Retina (tissue), 1 donor: ENCODE results near the gene CNTNAP2.

Source experiments
- DNase-seq: peaks from one replicate; pipeline ENCODE4 v3.0.0-alpha.2; 2016

CNTNAP2 gene

DNA sequence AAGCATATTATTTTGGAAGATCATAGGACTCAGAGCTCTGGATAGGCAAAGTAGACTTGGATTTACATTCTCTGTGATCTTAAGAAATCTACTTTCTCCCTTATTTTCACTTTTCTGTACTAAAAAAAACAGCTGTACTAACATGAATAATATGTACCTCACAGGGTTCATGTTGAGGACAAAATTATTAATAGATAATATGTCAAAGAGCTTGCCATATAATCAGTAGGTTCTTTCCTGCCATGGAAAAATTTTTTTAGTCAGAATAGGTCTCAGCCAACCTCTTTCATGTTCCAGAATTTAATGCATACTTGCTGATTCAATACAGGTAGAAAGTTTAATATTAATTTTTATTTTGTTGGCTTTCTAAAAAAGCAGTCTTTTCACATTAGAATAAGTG lies 1693.7 kb downstream of the CNTNAP2 start:
- no peak for DNase-seq

DNA sequence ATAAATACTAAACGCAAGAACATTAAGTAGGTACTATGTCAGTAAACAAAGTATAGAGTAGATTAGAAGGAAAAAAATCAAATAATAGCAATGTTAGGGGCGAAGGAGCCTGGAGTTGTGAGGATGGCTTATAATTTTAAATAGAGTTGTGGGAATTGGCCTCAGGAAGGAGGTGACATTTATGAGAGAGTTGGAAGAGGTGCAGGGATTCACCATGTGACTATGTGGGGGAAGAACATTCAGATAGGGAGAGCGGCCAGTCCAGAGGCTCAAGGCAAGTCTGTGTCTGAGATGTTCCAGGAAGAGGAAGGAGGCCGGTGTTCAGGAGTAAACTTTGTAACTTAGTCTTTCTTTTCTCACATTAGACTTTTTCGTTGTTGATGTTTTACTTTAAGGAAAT lies 1695.3 kb downstream of the CNTNAP2 start:
- no peak for DNase-seq

DNA sequence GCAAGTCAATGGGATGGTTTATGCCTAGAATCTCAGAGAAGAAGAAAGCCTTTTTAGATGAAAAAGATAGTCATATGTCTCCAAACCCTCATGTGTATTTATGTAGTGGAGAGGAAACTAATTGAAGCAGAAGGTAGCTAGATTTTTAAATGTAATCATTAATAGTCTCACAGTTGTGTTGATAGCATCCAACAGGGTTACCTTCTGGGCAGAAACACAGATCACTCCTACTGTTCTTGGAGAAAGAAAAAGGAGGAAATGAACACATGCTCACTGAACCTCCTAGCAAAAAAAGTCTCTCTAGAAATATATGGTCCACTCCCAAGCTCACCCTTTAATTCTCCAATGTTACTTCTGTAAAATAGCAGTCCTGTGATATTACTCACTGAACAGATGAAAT lies 1696.7 kb downstream of the CNTNAP2 start:
- DNase-seq = no peak

DNA sequence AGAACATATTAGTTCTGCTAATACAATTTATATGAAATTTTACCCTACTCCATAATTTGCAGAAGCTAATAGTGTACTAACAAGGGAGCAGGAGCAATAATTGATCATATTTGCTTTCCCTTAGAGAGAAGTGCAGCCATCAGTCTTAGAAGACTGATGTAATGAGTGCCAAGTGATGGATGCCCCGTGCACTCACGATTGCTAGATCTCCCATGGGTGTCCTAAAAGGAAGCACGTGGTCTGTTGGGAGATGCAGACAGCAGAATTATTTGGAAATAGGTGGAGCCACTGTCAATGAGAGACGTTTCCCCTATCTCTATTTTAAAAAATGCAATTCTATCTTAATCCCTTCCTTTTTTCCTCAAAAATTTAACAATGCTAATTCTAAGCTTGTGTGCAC lies 1701.7 kb downstream of the CNTNAP2 start:
- DNase-seq = no peak

DNA sequence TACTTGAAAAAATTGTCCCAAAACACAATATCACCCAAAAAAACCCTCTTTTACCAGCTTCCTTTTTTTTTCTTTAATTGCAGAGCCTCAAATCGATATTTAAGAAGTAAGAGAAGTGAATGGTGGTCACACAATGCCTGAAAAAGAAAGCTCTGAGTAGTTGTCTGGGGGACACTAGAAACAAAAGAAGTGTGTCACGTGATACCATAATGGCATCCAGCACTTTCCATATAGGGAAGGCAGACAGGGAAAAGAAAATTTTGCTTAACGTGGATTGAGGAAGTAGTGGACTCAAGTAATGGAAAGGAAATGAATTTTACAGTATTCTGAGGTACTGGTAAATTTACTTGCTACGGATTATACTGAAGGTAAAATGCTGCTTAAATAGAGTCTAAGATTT lies 1708.1 kb downstream of the CNTNAP2 start:
- no peak for DNase-seq

DNA sequence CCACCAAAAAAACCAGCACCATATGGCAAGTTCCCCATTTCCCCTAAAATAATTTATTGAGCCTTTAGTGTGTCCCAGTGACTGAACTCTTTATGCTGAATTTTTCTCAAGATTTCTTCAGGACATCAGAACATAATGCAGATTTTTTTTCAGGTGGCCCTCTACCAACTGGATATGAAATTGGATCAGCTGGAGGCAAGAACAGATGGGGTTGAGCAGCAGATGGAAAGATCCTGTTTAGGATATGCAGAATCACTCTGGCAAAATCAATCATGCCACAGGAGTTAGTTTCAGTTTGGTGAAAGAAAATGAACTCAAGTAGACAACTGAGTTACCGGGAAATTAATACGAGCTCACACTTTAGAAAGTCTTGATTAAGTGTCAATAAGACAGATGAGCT lies 1712.4 kb downstream of the CNTNAP2 start:
- DNase-seq = no peak

DNA sequence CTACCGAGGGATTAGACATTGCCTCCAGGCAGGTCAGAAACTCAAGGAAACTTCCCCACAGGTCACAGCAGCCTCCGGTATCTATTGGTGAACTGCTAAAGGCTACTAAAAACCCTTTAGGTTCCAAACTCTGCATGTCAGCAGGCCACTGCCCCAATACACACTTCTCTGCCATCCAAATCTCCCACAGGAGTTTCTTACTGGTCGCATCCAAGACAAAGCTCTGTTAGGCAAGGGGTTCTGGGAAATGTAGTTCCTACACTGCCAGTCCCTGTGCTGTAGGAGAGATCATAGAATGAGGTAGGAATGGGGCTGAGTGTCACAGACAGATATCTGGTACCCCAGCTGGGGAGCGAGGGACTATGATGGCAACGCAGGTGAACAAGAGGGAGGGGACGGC lies 1717.0 kb downstream of the CNTNAP2 start:
- DNase-seq = peak; percentile 17

DNA sequence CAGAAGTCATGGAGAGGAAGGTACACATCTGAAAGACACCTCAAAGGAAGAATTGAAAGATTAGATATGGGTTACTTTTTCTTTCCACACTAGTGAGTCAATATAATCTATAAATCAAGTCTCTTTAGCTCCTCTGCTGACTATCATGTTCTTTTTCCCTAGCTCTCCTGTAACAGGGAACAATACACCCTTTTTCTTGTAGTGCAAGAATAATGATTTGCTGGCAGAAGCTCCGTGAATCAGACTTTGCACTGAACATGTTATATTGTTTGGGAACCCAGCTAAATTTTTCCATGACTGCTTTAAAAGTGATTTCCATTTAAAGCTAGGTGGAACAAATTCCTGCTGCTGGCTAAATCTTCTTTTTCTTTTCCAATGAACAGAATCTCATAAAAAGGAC lies 1717.4 kb downstream of the CNTNAP2 start:
- DNase-seq = no peak

DNA sequence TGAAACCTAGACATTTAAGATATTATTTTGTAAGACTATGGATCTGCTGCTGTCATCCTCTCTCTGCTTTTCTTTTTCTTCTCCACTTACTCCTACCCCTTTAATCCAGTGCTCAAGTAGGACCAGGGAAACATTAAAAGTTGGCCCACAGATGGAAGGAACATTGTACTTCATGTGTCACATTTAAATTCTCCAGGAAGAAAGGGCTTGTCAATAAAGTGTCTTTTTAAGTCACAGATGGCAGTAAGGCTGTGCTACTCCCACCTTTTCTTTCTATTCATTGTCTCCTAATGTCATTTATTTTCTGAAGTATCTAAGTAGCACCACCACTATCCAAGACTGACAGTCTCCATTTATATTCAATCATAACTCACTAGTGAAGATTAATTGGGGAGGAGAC lies 1736.2 kb downstream of the CNTNAP2 start:
- DNase-seq = no peak

DNA sequence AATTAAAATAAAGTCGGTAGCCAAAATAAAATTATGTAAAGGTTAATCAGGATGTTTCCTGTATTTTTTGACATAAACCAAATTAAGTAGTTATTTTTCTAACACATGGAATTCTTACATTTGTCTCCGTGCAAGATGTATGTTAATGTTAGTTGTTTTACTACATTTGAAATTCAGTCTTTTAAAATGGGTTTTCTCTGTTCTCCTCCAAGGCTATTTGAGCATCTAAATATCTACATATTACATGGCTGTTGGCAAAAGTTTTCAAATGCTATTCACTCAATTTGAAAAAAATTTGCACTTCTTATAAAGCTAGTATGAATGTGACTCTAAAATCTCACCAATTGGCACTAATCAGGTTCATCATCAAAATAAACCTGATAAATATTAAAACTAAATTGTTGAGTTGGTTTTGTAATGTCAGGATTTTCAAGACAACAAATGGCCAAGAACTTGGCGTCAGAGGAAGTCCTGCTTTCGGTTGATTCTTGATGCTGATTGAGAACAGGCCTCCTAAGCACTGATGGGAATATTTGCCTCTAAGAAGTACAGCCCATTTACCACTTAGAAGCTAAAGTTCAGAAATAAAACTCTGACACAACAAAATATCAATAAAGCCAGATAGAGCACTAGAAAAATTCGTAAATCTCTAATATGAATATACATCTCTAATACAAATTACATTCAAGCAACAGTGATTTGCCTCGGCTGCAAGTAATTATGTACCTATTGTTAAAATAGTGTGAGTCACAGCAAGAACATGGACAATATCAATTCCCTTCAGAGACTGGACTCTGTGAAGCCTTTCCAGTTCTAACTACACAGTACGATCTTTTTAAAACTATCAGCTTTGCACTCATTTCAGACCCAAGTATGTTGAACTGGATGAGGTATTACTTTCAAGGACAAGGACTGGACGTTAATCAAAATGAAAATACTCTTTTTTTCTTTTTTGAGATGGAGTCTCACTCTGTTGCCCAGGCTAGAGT lies 1740.8 kb downstream of the CNTNAP2 start:
- DNase-seq = no peak

DNA sequence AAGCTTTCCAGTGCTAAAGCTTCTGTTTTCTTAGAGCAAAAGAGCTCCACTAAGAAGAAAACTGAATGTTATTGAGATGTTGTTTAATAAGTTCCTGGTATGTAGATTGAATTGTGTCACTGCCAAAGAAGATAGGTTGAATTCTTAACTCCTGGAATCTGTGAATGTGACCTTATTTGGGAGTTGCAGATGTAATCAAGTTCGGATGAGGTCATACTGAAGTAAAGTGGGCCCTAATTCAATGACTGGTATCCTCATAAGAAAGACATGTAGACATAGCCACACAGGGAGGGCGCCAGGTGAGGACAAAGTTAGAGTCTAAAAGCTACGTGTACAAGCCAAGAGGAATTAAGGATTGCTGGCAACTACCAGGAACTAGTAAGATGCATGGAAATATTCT lies 1741.8 kb downstream of the CNTNAP2 start:
- no peak for DNase-seq

DNA sequence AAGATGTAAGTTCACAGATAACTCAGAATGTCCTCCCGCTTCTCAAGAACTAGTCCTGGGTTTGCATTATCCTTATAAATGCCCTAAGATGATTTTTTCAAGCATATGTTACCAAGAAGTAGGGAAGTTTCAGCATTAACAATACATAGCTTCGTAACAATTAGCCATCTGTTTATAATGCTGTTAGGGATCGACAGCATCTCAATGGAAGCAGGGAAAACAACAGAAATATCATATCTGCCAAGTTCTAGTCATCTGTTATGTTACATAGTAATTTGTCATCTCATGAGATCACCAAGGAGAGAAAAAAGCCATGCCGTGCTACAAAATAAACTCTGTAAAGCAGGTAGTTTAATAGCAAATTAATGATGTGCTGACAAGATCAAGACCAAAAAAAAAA lies 1742.4 kb downstream of the CNTNAP2 start:
- DNase-seq = no peak

DNA sequence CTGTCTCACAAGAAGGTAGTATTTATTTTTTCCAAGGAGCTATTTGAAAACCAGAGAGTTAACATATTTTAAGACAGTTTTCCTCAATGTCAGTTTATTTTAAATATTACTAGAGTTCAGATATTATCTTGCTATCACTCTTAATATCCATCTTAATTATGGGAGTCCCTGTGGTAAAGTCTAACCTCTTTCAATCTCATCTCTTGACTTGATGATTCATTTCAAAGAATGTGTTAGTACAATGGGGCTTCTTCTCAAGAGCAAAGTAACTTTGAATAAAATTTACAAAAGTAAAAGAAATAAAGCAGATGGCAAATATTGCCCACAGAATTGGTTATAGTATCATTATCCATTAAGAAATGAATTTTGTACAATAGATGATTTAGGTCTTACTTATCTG lies 1742.9 kb downstream of the CNTNAP2 start:
- DNase-seq = no peak

DNA sequence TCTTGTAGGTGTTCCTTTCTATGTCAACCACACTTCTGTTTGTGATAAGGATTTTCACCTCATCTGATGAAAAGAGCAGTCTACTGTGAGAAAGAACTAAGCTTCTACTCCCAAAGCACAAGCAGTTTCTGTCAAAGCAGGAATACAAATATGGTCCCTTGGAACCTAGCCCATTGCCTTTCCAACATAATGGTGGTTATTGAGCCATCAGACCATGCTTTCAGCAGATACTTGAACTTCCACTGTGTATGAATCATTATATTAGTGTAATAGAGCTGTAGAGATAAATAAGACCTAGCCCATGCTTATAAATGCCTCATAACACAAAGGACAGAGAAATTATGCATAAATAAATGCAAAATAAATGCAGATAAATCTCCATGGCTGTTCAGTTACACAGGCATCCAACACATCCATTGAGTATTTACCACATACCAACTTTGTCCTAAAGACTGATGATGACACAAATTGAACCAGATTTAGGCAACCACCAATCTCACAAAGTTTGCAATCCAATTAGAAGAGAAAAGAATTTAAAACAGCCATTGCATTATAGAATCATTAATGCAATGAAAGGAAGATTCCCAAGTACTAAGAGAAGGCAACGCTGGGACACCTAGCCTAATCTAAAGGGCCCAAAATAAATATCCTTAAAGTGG lies 1744.6 kb downstream of the CNTNAP2 start:
- DNase-seq = no peak

DNA sequence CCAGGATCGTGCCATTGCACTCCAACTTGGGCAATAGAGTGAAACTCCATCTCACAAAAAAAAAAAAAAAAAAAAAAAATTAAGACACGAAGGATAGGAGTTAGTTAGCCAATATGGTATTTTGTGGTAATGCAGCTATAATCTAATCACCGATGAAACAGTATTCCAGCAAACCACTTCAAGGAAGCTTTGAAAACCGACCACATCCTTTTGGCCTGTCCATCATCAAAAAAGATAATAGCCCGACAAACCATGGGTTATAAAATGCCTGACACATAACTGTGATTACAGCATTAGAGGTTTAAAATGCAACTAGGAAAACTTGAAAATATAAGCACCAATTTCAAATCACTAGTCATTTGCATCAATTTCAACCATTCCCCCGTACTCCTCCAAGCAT lies 1745.3 kb downstream of the CNTNAP2 start:
- no peak for DNase-seq

DNA sequence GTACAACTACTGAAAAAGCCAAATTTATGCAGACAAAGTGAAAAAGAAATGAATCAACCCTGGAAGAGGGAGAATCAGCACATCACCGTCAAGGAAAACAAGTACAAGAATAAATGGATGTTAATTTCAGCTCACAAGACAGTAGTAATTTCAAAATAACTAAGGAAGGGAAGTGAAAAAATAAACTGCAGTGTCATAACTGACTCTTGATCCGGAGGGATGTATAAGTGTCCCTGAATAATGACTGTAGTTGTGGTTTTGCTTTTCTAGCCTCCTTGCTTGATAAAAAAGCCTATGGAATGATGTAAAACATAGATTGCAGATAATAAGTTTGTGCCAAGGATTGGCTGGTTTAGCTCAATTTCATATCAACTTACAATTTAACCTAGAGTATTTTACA lies 1752.9 kb downstream of the CNTNAP2 start:
- DNase-seq = no peak

DNA sequence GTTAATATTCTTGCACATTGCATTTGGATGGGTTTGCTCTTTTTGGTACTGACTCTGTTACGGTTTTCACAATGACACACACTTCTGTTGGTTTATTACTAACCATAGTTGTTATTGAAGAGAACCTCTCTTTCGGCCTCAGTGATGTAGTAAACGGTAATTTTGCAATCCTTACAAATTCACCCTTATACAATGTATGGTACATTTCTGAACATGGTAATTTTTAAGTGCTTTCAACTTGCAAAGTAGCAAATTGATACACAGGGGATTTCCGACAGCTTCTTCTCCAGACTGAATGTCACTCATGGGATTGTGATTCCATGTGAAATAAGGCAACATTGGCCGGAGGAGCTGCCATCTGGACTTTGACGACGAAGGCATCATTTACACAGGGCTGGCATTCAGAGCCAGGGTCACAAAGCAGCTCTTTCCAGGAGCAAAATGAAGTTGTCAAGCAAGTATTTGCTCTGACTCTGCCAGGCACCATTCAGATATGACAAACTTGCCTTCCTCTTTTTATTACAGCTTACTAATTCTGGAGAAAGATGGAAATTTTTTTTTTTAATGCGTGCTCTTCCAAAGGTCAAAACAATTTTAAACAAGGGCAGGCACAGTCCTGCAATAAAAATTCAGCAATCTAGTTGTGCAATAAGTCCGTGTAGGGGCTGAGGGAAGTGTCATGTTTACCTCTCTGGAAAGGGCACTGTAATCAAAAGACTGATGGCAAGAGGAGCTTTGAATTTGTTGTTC lies 1762.5 kb downstream of the CNTNAP2 start:
- peak; percentile 20 for DNase-seq

DNA sequence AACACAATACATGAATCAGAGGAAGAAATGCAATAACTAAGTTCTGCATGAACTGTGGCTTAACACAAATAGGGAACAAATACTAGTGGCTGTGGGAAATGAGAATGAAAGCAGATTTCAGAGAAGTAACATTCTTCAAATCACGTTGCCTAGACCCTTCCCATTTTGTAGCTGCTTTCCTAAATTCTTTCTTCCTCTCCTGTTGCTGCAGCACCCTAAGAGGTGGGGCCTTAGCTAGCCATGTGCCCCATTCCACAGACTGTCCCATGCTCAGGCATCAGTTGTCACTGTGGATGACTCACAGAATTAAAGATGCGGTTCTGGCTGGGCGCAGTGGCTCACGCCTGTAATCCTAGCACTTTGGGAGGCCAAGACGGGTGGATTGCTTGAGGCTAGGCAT lies 1769.3 kb downstream of the CNTNAP2 start:
- DNase-seq = no peak

DNA sequence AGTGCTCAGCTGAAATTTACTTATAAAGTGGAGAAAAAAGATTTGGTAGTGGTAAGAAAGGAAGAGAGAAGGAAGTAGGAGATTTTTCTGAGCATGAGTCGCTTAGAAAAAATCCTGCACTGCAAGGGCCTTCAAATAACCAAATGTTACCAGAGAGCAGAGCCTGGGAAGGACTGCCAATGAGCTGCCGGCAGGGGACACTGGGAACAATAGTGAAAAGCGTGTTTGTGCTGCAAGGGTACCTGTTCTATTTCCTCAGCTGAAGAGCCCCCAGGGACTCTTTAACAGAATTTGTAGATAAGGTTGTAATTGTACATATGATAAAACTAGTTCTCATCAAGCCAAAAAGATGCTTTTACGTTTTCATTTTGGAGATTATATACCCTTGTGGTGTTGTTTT lies 1777.7 kb downstream of the CNTNAP2 start:
- no peak for DNase-seq

DNA sequence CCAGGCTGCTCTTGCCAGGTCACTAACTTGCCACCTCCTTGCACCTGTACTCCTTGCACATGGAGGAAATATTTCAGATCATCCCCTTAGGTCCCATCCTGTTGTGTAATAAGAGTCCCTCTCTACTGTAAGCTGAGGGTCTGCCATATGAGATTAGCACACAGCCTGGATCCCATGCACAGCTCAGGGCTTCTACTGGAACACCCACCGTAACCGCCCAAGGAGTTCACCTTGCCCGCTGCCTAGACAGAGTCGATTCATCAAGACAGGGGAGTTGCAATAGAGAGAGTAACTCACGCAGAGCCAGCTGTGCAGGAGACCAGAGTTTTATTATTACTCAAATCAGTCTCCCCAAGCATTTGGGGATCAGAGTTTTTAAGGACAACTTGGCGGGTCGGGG lies 1779.5 kb downstream of the CNTNAP2 start:
- no peak for DNase-seq

DNA sequence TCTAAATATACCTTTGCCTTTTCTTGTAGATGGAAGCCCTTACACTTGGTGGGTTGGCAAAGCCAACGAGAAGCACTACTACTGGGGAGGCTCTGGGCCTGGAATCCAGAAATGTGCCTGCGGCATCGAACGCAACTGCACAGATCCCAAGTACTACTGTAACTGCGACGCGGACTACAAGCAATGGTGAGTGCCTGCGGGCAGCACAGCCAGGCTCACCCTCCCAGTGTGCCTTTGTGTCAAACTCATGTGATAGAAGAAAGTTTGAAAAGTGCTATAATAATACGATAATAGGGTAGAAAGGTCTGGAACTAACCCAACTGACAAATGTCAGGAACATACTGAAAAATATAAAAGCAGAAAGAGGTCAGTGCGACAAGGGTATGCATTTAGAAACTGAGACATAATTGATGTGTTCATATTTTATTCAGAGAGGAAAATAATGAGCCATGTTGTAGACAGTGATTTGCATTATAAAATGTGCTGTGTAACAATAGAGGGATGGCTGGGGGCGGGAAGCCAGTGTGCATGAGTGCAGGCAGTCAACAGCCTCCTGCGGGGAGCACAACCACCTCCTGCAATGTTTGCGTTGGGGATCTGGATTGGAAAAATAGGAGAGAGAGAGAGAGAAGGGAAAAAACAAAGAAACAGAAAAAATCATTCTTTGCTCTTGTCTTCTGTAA lies 1787.1 kb downstream of the CNTNAP2 start:
- DNase-seq = no peak

DNA sequence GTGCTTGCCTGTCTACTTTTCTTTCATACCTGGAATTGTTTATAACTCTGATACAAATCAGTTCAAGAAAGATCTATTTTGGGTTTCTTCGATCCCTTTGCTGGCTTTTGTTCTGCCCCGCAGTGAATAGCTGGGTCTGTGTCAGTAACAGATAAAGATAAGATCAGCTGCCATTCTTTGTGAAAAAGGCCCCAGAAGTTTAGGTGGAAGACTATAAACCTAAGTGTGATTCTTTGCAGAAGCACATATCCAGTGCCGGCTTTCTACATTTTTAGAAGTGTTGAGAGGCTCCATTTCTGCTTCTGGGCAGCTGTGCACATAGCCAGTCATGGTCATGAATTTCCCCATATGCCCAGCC lies 1787.6 kb downstream of the CNTNAP2 start:
- DNase-seq = no peak
